Adrenal gland (tissue), 5 donors: Measurements from ENCODE around the gene SLC12A5.

Experiments
- CTCF ChIP-seq, 6 experiments: fragments of 450-650 bp in 4 of 6; fragments of 200-600 bp in 2 of 6; sonication (generic) in 1 of 6; IDR thresholded peaks; 1 replicate in 5 of 6; 2 replicates in 1 of 6; pipeline versions ENCODE4 v1.5.1 to v1.8.0; 2016 to 2021; ENCODE audit warnings: antibody characterized with exemption in 6 of 6, mild to moderate bottlenecking in 2 of 6, moderate library complexity in 1 of 6
- POLR2A ChIP-seq, 2 donors: fragments of 450-650 bp; IDR thresholded peaks; one replicate each; pipeline ENCODE4 v1.6.1; 2017; ENCODE audit warnings: antibody characterized with exemption in 2 of 2, mild to moderate bottlenecking in 2 of 2, moderate library complexity in 1 of 2
- donor health status: DM: no; HTN: no; CAD: no.

DNA sequence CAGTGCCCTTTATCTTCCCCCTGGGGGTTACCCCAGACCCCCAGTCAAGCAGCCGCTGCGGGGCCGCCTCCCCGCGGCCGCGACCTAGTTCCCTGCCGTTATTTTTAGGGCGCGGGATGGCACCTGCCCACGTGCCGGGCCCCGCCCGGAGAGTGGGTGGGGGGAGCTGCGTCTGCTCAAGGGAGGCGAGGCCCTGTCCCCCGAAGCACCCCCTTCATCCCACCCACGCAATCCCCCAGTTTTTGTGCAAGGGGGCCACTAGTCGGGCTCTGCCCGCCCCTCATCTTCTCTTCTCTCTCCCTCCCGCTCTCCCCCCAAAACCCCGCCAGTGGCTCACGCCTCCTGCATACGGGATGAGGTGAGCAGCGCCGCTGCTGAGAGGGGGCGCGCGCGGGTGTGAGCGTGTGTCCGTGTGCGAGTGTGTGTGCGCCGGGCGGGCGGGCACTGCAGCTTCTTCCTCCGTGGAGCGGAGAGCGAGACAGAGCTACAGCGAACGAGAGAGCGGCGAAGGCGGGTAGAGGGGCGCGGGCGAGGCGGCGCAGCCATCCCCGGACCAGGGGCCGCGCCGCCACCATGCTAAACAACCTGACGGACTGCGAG lies at the start of gene SLC12A5:
- TF ChIP-seq POLR2A (IDR thresholded peaks at IDR 0.05) (no peak), CTCF (IDR thresholded peaks at IDR 0.05) (no peak)
